ENCODE measurements around the gene RAB27A. TPM values are rescaled to one million over a fixed set of nuclear protein-coding genes. Genes with fewer than 3 reads are reported as not detected.

RAB27A gene
- total RNA-seq, 4 donors from 2014 or later: 6.2 to 11.9 (median 7.5) TPM

DNA sequence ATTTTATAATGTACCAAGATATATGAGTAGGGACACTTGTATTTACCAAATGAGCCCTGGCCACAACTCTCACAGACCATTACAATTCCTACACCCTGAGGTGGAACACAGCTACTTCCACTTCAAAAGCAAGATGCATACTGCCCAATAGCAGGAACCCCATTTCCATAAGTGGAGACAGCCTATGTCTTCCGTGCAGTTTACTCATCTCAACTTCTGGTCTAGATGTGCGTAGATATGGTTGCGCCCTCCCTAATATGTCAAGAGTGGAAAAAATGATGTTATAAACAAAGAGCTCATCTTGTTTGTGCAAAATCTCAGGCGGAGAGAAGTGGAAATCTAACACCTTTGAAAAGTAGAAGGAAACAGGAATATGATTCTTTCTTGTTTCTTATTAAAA lies 44.6 kb downstream of the RAB27A start:
- intact Hi-C loops (cut with DNase I; ENCODE audit: low total_unique reads): no loop called here
- WGBS, 2 donors: 91 to 95% methylated on average over 4 of the region's 4 CpGs
- DNase-seq (ENCODE audit: low spot score in 2 of 2): no peak

DNA sequence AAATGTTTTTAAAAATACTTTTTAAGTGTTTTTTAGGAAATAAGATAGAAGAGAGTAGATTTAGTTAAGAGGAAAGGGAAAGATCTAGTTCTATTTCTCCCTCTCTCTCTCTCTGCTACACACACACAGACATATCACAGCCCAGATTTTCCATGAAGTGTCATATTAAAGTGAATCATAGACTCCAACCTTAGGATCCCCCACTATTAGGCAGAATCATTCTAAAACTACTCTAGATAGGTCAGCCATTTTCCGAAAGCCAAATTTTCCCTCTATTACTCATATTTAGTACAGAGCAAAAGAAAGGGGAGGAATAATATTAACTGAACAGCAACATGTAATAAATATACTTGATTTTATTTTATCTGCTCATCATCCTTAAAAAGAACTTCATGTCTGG lies 47.7 kb downstream of the RAB27A start:
- no peak for DNase-seq (ENCODE audit: low spot score in 2 of 2)
- TF ChIP-seq CTCF (IDR thresholded peaks at IDR 0.05) (no peak), POLR2A (IDR thresholded peaks at IDR 0.05) (no peak)
- 0 to 34% methylated on average over 1 of the region's 1 CpG for WGBS, 2 donors
- intact Hi-C loops (cut with DNase I; ENCODE audit: low total_unique reads): loop anchor here (5.0 kb wide), 1 partner anchor 990 kb away; no protein-coding TSS in a partner anchor
- H3K4me3 ChIP-seq (ENCODE audit: low read depth, poor library complexity, severe bottlenecking): no peak overlapping the region

More for the DNA sequence above, 44.6 kb downstream of the RAB27A start:
- no peak for TF ChIP-seq CTCF (IDR thresholded peaks at IDR 0.05)
- TF ChIP-seq POLR2A (IDR thresholded peaks at IDR 0.05): no peak
- no peak overlapping the region for H3K4me3 ChIP-seq (ENCODE audit: low read depth, poor library complexity, severe bottlenecking)

DNA sequence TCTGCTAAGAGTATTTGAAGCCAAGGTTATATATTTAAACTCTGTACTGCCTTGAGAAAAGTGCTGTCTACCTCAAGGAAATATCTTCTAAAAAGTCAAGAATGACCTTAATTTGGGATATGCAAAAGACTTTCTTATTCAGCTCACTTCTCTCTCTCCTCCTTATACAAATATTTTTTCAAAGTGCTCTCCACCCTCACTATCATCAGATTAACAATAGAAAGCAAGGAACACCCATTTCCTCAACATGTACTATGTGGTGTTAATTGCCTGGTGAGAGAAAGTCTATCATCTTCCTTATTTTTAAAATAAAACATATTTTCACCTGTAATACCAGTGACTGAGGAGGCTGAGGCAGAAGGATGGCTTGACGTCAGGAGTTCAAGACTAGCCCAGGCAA lies 48.4 kb downstream of the RAB27A start:
- intact Hi-C loops (cut with DNase I; ENCODE audit: low total_unique reads): loop anchor here (5.0 kb wide), 1 partner anchor 991 kb away; no protein-coding TSS in a partner anchor
- H3K4me3 ChIP-seq (ENCODE audit: low read depth, poor library complexity, severe bottlenecking): no peak overlapping the region
- WGBS, 2 donors: 90 to 96% methylated on average over 1 of the region's 1 CpG
- no peak for DNase-seq (ENCODE audit: low spot score in 2 of 2)
- TF ChIP-seq POLR2A (IDR thresholded peaks at IDR 0.05) (no peak), CTCF (IDR thresholded peaks at IDR 0.05) (no peak)

DNA sequence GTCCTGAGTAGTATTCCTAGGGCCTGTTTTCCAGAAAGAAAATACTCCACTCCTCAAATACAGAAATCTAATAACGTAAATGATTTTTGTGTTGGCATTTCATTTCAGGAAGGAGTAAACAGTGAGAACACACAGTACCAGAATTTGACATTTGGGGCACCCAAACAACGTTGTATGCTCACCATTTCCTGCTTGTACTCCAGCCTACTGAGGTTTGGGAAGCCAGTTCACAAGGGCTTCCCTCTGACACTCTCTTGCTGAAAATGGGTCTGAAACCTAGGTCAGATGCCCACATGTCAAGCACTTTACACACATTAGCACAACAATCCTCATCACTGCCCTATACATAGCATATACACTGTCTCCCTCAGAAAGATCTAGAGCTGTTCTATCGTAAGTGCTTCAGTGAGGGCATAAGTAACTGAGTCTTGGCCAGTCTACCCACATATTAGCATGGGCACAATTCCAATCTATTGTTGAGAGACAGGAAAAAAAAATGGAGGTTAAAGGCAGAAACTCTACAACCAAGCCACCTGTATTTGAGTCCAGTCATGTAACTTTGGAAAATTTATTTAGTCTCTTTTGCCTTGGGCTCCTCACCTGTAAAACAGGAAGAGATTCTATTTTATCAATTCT lies 49.4 kb downstream of the RAB27A start:
- WGBS, 2 donors: 80 to 82% methylated on average over 3 of the region's 3 CpGs

DNA sequence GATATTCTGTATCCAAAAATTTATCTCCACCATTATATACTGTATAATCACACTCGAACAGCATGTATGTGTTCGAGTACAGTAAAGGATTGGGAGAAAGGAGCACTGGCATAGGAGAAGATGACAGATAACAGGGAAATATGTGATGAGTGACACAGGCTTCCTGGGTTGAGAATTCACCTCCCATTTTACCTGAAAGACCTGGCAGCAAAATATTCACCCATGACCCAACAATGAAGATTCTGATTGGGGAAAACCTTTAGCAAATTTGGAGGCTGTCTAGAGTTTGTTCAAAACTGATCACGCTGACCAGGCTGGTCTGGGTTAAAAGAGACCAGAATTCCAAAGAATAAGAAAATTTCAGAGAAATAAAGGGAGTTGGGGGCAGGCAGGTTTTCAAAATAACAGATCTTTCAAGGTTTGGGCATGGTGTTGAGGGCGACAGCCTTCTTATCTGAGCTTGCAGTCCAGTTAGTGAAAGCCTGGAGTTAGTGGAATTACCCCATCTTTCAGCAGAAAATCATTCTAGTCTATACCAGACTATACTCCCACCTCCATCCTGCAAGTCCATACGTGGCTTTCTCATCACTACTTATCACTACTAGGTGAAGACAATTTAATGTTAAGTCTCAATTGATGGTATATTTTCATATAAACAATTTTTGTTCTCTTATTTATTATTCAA lies 50.0 kb downstream of the RAB27A start:
- no peak for DNase-seq (ENCODE audit: low spot score in 2 of 2)
- no peak overlapping the region for H3K4me3 ChIP-seq (ENCODE audit: low read depth, poor library complexity, severe bottlenecking)
- intact Hi-C loops (cut with DNase I; ENCODE audit: low total_unique reads): loop anchor here (5.0 kb wide), 1 partner anchor 993 kb away; no protein-coding TSS in a partner anchor
- WGBS, 2 donors: 77 to 89% methylated on average over 5 of the region's 5 CpGs
- TF ChIP-seq CTCF (IDR thresholded peaks at IDR 0.05): no peak
- TF ChIP-seq POLR2A (IDR thresholded peaks at IDR 0.05): no peak

More for the DNA sequence above, 49.4 kb downstream of the RAB27A start:
- intact Hi-C loops (cut with DNase I; ENCODE audit: low total_unique reads): loop anchor here (5.0 kb wide), 1 partner anchor 992 kb away; no protein-coding TSS in a partner anchor
- no peak overlapping the region for H3K4me3 ChIP-seq (ENCODE audit: low read depth, poor library complexity, severe bottlenecking)
- DNase-seq (ENCODE audit: low spot score in 2 of 2): no peak
- TF ChIP-seq CTCF (IDR thresholded peaks at IDR 0.05) (no peak), POLR2A (IDR thresholded peaks at IDR 0.05) (no peak)
